ENCODE data around the gene TIE1. TPM values are rescaled to one million over a fixed set of nuclear protein-coding genes. Genes with fewer than 3 reads are reported as not detected.

TIE1 gene
- total and polyA plus RNA-seq, 2 of the 13 experiments (the other 11 are each of a cell fraction or from before 2014, with no cell fraction given), result 0.58 to 0.84 TPM

- TF ChIP-seq PRDM4 (CRISPR knock-in tag; IDR thresholded peaks at IDR 0.05; ENCODE audit: borderline replicate concordance) (0 out of 2 replicates have a peak, but pooled peaks have one; percentile 80), MYNN (CRISPR knock-in tag; IDR thresholded peaks at IDR 0.05; ENCODE audit: low read depth) (peak; percentile 92; the same call in 1 of the 2 replicates), TAF1 (CRISPR knock-in tag; IDR thresholded peaks at IDR 0.05) (peak; percentile 83), ZBTB44 (CRISPR knock-in tag; IDR thresholded peaks at IDR 0.05) (peak; percentile 86; the same call in 1 of the 2 replicates), ELK4 (CRISPR knock-in tag; IDR thresholded peaks at IDR 0.05; ENCODE audit: borderline replicate concordance) (no peak; the same call in 1 of the 2 replicates), ZNF335 (CRISPR knock-in tag; IDR thresholded peaks at IDR 0.05) (peak; percentile 64; the same call in 1 of the 2 replicates), ZNF777 (CRISPR knock-in tag; IDR thresholded peaks at IDR 0.05) (peak; percentile 90), ZNF232 (CRISPR knock-in tag; IDR thresholded peaks at IDR 0.05; ENCODE audit: borderline replicate concordance) (peak; percentile 60; the same call in 1 of the 2 replicates), HNRNPH1 (optimal IDR thresholded peaks at IDR 0.05; ENCODE audit: low read depth, low read length) (no peak), ZXDC (CRISPR knock-in tag; IDR thresholded peaks at IDR 0.05) (0 out of 2 replicates have a peak, but pooled peaks have one; percentile 51), RBFOX2 (IDR thresholded peaks at IDR 0.05; ENCODE audit: low read depth, low read length) (peak; percentile 95), NFE2L1 (CRISPR knock-in tag; IDR thresholded peaks at IDR 0.05; ENCODE audit: borderline replicate concordance) (peak; percentile 87; the same call in 1 of the 2 replicates), POLR2A (IDR thresholded peaks at IDR 0.05; ENCODE audit: insufficient read depth in 1 of 2, low read depth in 2 of 2, low read length in 2 of 2) (peak; percentile 75 to 96), ZIK1 (CRISPR knock-in tag; IDR thresholded peaks at IDR 0.05; ENCODE audit: borderline replicate concordance, low read depth) (peak; percentile 92), LRRFIP1 (CRISPR knock-in tag; conservative IDR thresholded peaks at IDR 0.05) (no peak), BRF2 (CRISPR knock-in tag; IDR thresholded peaks at IDR 0.05) (peak; percentile 59; the same call in 1 of the 2 replicates)
These were observed 67.3 kb downstream of the TIE1 start, which contains the start of gene ELOVL1 (continued) for GRCh38 chr1:43367904-43368645.

All from HepG2 (cell line).